GM06990 (cell line): ENCODE data around the gene NUDT22.
A peak's percentile ranks its signal among the peaks of the same experiment; 100 is the strongest.

Source experiments
- DNase-seq: peaks from one replicate; pipeline ENCODE4 v3.0.0-alpha.2; 2011; ENCODE audit not compliant: insufficient read length; ENCODE audit errors: extremely low read depth
- H3K27me3 ChIP-seq: replicated peaks from 2 replicates; pipeline ENCODE4 v1.6.0; 2011; ENCODE audit warnings: low read length; ENCODE audit not compliant: control insufficient read depth, insufficient read depth
- H3K36me3 ChIP-seq: 2 replicates; pipeline ENCODE4 v1.5.1; 2011; ENCODE audit warnings: low read length; ENCODE audit not compliant: control insufficient read depth, insufficient read depth
- H3K4me3 ChIP-seq: replicated peaks from 2 replicates; pipeline ENCODE4 v1.5.1; 2011; ENCODE audit warnings: low read depth, mild to moderate bottlenecking, control low read depth, low read length
- TF ChIP-seq, protein P1 (sequence below): IDR thresholded peaks from 2 replicates; pipeline ENCODE4 v1.5.1; 2011; ENCODE audit warnings: low read length, control low read depth, mild to moderate bottlenecking, inconsistent platforms; ENCODE audit not compliant: insufficient read depth, poor library complexity, severe bottlenecking

The NUDT22 gene

DNA sequence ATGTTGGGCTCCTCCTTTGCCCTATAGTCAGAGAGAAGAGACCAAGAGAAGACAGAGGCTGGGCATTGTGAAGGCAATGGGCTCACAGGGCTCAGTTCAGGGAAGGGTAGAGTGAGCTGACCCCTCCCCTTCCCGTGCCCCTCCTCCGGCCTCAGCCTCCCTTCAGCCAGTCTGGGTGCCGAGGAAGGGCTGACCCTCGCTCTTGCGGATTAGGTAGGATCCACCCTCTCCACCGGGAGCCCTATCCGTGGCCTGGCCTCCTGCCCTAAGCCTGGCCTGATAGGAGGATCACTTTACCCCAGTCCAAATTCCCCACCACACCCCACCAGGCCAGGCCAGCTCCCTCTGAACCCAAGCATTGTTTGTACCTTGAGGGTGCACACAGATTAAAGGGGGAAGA lies 22.5 kb downstream of the NUDT22 start:
- DNase-seq = no peak
- H3K27me3 ChIP-seq = no peaks in the 10 kb centered on the region
- H3K36me3 ChIP-seq = peaks cover 7% of the 10 kb centered on the region
- H3K4me3 ChIP-seq = no peak overlapping the region
- TF ChIP-seq, protein P1, sequence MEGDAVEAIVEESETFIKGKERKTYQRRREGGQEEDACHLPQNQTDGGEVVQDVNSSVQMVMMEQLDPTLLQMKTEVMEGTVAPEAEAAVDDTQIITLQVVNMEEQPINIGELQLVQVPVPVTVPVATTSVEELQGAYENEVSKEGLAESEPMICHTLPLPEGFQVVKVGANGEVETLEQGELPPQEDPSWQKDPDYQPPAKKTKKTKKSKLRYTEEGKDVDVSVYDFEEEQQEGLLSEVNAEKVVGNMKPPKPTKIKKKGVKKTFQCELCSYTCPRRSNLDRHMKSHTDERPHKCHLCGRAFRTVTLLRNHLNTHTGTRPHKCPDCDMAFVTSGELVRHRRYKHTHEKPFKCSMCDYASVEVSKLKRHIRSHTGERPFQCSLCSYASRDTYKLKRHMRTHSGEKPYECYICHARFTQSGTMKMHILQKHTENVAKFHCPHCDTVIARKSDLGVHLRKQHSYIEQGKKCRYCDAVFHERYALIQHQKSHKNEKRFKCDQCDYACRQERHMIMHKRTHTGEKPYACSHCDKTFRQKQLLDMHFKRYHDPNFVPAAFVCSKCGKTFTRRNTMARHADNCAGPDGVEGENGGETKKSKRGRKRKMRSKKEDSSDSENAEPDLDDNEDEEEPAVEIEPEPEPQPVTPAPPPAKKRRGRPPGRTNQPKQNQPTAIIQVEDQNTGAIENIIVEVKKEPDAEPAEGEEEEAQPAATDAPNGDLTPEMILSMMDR = no peak

DNA sequence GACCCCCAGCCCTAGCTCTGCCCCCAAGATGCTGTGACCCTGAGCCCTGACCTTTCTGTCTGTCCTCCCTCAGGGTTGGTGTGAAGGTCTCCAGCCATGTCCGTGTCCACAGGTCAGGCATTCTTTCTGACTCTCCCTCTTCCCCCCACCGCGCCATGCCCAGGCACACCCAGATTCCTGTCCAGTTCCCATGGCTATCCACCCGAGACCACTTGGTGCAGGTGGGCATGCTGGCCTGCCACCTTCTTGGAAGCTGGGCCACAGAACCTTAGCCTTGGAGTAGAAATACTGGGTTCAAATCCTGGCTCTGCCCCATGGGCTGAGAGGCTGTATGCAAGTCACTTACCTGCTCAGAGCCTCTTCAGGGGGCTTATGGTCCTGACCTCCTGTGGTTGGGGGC lies 23.0 kb downstream of the NUDT22 start:
- H3K4me3 ChIP-seq = no peak overlapping the region

DNA sequence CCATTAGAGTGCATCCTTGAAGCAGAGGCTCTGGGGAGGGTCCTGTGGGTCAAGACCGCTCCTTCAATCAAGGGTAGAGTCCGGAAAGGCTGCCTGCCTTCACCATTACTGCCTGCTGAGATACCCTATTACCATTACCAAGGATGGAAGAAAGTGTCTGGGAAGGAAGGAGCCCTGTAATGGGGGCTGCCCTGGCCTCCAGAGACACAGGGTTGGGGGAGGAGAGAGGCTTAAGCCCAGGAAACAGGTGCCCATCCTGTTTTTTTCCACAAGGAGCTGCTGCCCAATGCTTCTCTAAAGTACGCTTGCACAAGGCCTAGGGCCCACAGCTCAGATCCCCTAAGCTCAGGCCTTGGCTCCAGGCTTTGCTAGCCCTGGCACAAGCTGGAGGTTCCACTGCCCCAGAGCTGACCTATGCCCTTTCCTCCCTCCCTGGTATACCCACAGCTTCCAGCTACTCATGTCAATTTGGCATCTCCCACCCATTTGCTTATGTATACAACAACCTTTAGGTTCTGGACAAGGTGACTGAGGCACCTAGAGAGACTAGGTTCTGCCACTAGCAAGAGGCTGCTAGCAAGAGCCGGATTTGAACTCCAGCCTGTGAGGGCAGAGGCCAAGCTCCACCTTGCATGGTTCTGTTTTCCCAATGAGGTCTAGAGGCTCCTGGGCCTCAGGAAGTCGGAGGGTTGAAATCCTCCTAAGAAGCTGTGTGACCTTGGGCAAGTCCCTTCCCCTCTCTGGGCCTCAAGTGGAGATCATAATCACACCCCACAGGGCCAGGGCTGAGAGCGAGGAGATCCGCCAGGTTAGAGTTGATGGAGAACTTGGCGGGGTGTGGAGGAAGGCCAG lies 23.7 kb downstream of the NUDT22 start:
- TF ChIP-seq, protein P1 = no peak
- Histone ChIP-seq H3K4me3 (no peak overlapping the region), H3K36me3 (peaks cover 2% of the 10 kb centered on the region; the same call in 1 of the 2 replicates), H3K27me3 (no peaks in the 10 kb centered on the region)
- no peak for DNase-seq

More for the DNA sequence above, 23.0 kb downstream of the NUDT22 start:
- TF ChIP-seq, protein P1 = no peak
- H3K27me3 ChIP-seq = no peaks in the 10 kb centered on the region
- peaks cover 2% of the 10 kb centered on the region for H3K36me3 ChIP-seq
- no peak for DNase-seq

DNA sequence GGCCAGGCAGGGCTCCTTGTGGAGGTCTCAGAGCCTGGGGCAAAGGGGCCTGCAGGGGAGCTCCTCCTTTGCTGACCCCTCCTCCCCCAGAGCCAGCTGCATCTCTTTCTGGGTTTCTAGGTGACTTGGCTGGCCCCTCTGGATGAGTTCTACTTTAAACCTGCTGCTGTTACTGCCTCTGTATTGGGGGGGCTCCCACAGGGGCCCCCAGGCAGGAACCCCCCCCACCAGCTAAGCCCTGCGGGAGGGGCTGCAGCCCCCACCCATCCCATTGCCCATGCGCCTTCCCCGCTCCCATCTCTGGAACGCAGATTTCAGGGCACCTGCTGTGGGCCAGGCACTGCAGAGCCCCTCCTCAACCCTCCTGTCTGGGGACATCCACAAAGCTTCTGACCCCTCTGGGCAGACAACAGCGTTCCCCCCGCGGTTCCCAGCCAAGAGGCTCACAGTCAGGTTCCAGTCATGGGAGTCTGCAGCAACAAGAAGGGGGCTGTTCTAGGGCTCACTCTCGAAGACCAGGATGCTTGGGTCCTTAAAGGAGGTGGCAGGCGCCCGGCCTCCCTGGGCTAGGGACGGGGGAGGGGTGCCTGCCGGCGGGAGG lies 24.4 kb downstream of the NUDT22 start:
- TF ChIP-seq, protein P1 = no peak
- H3K27me3 ChIP-seq = no peaks in the 10 kb centered on the region
- peaks cover 1% of the 10 kb centered on the region; the same call in 1 of the 2 replicates for H3K36me3 ChIP-seq
- no peak for DNase-seq
- peak overlapping the region; percentile 59 for H3K4me3 ChIP-seq

DNA sequence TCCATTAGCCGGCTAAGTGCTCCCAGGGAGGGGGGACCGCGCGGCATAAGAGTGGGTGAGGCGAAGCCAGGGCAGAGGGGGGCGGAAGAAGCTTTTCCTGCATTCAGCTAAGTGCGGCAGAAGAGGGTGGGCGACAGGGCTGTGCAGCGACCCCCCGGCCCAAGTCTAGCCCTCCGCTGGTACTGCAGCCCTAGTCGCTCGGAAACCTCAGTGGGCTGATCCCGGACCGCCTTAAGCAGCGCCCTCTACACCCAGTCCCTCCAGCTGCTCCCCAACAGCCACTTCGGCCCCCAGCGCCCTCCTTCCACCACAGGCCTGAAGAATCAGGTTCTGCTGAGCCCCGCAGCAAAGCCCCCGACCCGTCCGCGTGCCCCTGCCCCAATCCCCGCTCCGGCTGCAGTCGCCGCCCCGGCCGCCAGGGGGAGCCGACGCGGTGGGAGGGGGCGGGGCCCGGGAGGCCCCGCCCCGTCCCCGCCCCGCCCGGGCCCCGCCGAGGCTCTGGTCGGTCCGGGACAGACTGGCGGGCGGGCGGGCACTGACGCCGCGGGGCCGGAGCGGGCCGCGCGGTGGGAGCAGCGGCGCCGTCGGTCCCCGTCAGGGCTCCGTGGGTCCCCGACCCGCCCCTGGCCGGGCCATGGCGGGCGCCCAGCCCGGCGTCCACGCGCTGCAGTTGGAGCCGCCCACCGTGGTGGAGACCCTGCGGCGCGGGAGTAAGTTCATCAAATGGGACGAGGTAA lies 25.1 kb downstream of the NUDT22 start, which contains the start of gene PLCB3:
Gene PLCB3 (plus strand): TSS at position 515 of the 737 bp plus-strand sequence. CDS start 120 bp downstream, at position 635.
- TF ChIP-seq, protein P1 = peak; percentile 62
- peak within 1 kb of the TSS; percentile 71 for H3K4me3 ChIP-seq
- H3K27me3 ChIP-seq = no peaks in the 10 kb centered on the region
- peak; percentile 55 for DNase-seq
- peaks cover 4% of the 10 kb centered on the region for H3K36me3 ChIP-seq
